Heart right ventricle (tissue), 16 donors: ENCODE measurements around the gene DNASE2. TPM values are rescaled to one million over a fixed set of nuclear protein-coding genes. Genes with fewer than 3 reads are reported as not detected.
A peak's percentile ranks its signal among the peaks of the same experiment; 100 is the strongest.

ENCODE experiments used
- ATAC-seq, 8 donors: fragments of 200-7000 bp; cut with Tn5 transposase; one replicate each; pipeline ENCODE4 v1.9.1; 2020; ENCODE audit warnings: mild to moderate bottlenecking in 8 of 8, moderate library complexity in 8 of 8, moderate number of reproducible peaks in 1 of 8
- DNase-seq, 2 donors: peaks; one replicate each; pipeline ENCODE4 v3.0.0-alpha.2; 2020
- H3K27ac ChIP-seq, 10 donors: fragments of 200-600 bp; sonication (generic) in 2 of 10; one replicate each; pipeline versions ENCODE4 v1.5.0 to v1.8.0; 2020 to 2022; ENCODE audit warnings: mild to moderate bottlenecking in 3 of 10
- H3K27me3 ChIP-seq, 7 donors: fragments of 200-600 bp; one replicate each; pipeline ENCODE4 v1.8.0; 2021 to 2022; ENCODE audit warnings: mild to moderate bottlenecking in 2 of 7
- H3K36me3 ChIP-seq, 9 donors: fragments of 200-600 bp; sonication (generic) in 1 of 9; one replicate each; pipeline versions ENCODE4 v1.5.0 to v1.8.0; 2020 to 2022; ENCODE audit warnings: mild to moderate bottlenecking in 2 of 9
- H3K4me1 ChIP-seq, 9 donors: fragments of 200-600 bp; sonication (generic) in 1 of 9; one replicate each; pipeline versions ENCODE4 v1.5.0 to v1.8.0; 2020 to 2022; ENCODE audit warnings: mild to moderate bottlenecking in 4 of 9
- H3K4me3 ChIP-seq, 10 donors: fragments of 200-600 bp; sonication (generic) in 2 of 10; one replicate each; pipeline versions ENCODE4 v1.5.0 to v1.8.0; 2020 to 2022; ENCODE audit warnings: mild to moderate bottlenecking in 7 of 10, moderate library complexity in 2 of 10
- H3K9me3 ChIP-seq, 11 donors: fragments of 200-600 bp in 10 of 11; sonication (generic) in 2 of 11; one replicate each; pipeline versions ENCODE4 v1.5.0 to v1.8.0; 2013 to 2022; ENCODE audit warnings: mild to moderate bottlenecking in 2 of 11, control low read depth in 1 of 11, moderate library complexity in 1 of 11
- CTCF ChIP-seq, 9 donors: fragments of 200-600 bp; sonication (generic) in 2 of 9; IDR thresholded peaks; one replicate each; pipeline versions ENCODE4 v1.5.0 to v1.8.0; 2021 to 2022; ENCODE audit warnings: antibody characterized with exemption in 9 of 9, mild to moderate bottlenecking in 5 of 9, moderate library complexity in 1 of 9
- WGBS, 2 donors: extraction: QIAGEN DNeasy Blood & Tissue Kit; methylation state at CpG; one replicate each; pipeline ENCODE4 v1.1.7; 2013; ENCODE audit warnings: inconsistent platforms in 1 of 2; 5-methylcytosine and 5-hydroxymethylcytosine counted together
- intact Hi-C, 10 donors: fragments of 100-400 bp; cut with DNase I; formaldehyde crosslinking; loops; one replicate each; pipeline versions ENCODE4 v1.11.1 to v1.14.2; 2022
- long read RNA-seq, 3 donors: library from polyadenylated mRNA; unstranded; transcript quantifications; one replicate each; pipeline ENCODE4 v2.0.0, GENCODE V29; 2020 to 2021
- polyA plus RNA-seq, 2 donors: library from polyadenylated mRNA; stranded (reverse); fragments of 200-250 nt; gene quantifications; one replicate each; pipeline ENCODE4 v1.2.3, GENCODE V29; 2013
- total RNA-seq, 10 donors: library from RNA; stranded (reverse); fragmentation: NEBNext Ultra II Directional in 3 of 10; extraction: Animal tissue kit (Norgen Biotek cat#: 25700) in 3 of 10; gene quantifications; one replicate each; pipeline versions ENCODE4 v1.2.1 to v1.2.4, GENCODE V29; 2021 to 2023
- donor health status: Arrhythmogenic right ventricular cardiomyopathy.
- donor health status: ischemic (EF 13 %, LVEDD 7.1; RV severe dilation, severe dysfunction).
- donor health status: healthy with polysubstance abuse.
- donor health status: DM: no; HTN: yes; CAD: no.
- donor health status: DM: no; HTN: no; CAD: no.
- donor health status: ischemic (EF 25% LVEDD 6.9; RV normal size, moderate dysfunction).
- donor health status: ischemic (EF 25% LVEDD 5.7; RV mildly dilated, moderate dysfunction).
- donor health status: healthy.
- donor health status: DM: yes; HTN: yes; CAD: no.
- donor health status: Ischemic cardiomyopathy.
- donor health status: ischemic (EF 35%, LVEDD 5.7; RV mildly dilated, moderate dysfunction).
- donor health status: nonischemic (EF 11% LVEDD 7.7; RV severe dilation, severe dysfunction).
- donor health status: DM: yes; HTN: yes; CAD: no.
- donor health status: PGD.
- donor health status: ischemic (EF 29% LVEDD 5.4; RV normal size, mild dysfunction).
- donor health status: nonischemic (EF 23%, LVEDD 6.1; RV moderate dilation, normal function).

The DNASE2 gene
- 10 to 100 TPM; 16.9 to 34.9 (median 19.9) TPM for total RNA-seq
- 10 to 100 TPM; 10.5 to 25.6 TPM for polyA plus RNA-seq
- long read RNA-seq, donor 1, transcript DNASE2-201 (6 exons, 1,955 nt), result major isoform, 19 of 40 reads
- long read RNA-seq, donor 1, partial matches to known transcripts, result 17 of 40 reads
- long read RNA-seq, donor 1, other reads (novel, unspliced or antisense), result 1 of 40 reads
- long read RNA-seq, donor 2, transcript DNASE2-201 (6 exons, 1,955 nt), result major isoform, 13 of 27 reads
- long read RNA-seq, donor 2, transcript DNASE2-203 (2 exons, 727 nt), result minor isoform, 5 of 27 reads
- long read RNA-seq, donor 2, partial matches to known transcripts, result 8 of 27 reads
- long read RNA-seq, donor 2, other reads (novel, unspliced or antisense), result 1 of 27 reads
- long read RNA-seq, donor 3, transcript DNASE2-201 (6 exons, 1,955 nt), result major isoform, 48 of 86 reads
- long read RNA-seq, donor 3, partial matches to known transcripts, result 36 of 86 reads
- long read RNA-seq, donor 3, other reads (novel, unspliced or antisense), result 2 of 86 reads

DNA sequence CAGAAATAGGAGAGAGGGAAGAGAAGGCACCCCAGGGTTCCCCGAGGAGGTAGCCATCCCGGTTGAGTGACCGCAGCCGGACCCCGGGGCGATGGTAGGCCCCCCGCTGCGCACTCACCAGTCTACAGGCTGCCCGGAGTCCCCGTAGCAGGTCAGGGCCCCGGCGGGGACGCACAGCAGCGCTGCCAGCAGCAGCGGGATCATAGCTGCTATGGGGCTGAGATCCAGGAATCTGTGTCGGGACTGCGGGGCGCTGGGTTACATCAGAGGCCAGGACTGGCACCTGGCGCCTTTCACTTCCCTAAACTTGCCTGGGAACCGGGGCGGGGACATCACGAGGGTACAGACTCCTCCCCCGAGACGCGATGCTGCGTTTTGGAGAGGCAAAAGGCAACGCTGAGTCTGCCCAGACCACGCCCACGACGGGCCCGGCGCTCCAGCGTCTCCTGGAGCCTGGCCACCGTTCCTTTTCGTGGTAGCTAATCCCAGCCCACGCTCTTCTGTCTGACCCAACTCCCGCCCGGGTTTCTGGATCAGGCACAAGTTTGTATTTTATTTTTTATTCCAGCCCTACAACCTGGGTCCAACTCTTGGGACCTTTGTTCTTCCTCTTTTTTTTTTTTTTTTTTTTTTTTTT lies at the start of gene DNASE2:
DNASE2 (minus strand) TSS at position 278 of the 637 bp plus-strand sequence; CDS start at position 204, 74 bp downstream.
- 0 to 1% methylated on average over 38 of the region's 38 CpGs for WGBS, 2 donors
- TF ChIP-seq CTCF (IDR thresholded peaks at IDR 0.05), result no peak
- H3K4me3 ChIP-seq, result peak within 1 kb of the TSS; percentile 62 to 85 (median 74)

GRCh38 chr19:12930002-12930645 lies 48.9 kb upstream of the DNASE2 start:
- Histone ChIP-seq H3K9me3 (no peaks in the 10 kb centered on the region), H3K4me1 (peaks cover 0 to 22% (median 14%) of the 10 kb centered on the region in 9 donors), H3K27me3 (no peaks in the 10 kb centered on the region), H3K36me3 (peaks cover 0 to 66% (median 43%) of the 10 kb centered on the region in 9 donors), H3K4me3 (no peak overlapping the region), H3K27ac (no peak overlapping the region)
- ATAC-seq, result no peak
- intact Hi-C loops, result no loop called here
- 90 to 94% methylated on average over 19 of the region's 19 CpGs for WGBS, 2 donors
- DNase-seq, result no peak
- no peak for TF ChIP-seq CTCF (IDR thresholded peaks at IDR 0.05)

More for the DNA sequence above, at the start of gene DNASE2:
- ATAC-seq, result peak; percentile 92 to 97 (median 96)
- intact Hi-C loops, result loop anchor here in 2 of 10 donors (10.0 kb wide), 1 partner anchor 84 kb away; the partner anchor contains the start of gene DAND5 (in 2 of the 2)
- Histone ChIP-seq H3K9me3 (peaks cover 0 to 15% (median 0%) of the 10 kb centered on the region in 11 donors), H3K27ac (peak within 1 kb of the TSS; percentile 67 to 93 (median 86)), H3K36me3 (peaks cover 0 to 29% (median 17%) of the 10 kb centered on the region in 9 donors), H3K27me3 (peaks cover 0 to 36% (median 27%) of the 10 kb centered on the region in 7 donors), H3K4me1 (peaks cover 10 to 55% (median 24%) of the 10 kb centered on the region in 9 donors)
- DNase-seq, result peak; percentile 95 to 96

DNA sequence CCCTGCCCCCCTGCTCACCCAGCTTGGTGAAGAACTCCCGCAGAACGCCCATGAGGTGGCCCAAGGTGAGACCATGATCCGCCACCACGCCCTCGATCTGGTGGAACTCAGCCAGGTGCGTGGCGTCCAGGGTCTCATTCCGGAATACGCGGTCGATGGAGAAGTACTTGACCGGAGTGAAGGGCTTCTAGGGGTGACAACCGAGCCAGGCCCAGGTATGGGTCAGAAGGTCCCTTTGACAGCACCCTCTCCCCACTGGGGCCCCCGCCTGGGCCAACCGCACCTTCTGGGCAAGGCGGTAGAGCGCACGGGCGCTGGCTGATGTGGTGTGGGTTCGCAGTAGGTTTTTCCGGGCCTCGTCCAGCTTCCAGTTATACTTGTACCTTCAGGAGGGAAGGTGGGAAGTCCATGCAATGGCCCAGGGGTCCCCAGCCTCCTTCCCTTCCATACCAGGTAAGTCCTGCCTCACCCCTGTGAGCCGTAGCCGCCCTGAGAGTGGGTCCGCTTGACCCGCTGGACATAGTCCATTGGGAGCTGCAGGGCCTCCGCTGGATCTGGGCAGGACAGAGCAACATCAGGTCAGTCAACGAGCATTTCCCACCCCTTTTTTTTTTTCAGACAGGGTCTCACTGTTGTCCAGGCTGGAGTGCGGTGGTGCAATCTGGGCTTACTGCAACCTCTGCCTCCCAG lies 43.5 kb upstream of the DNASE2 start:
- intact Hi-C loops, result no loop called here
- no peak for DNase-seq
- ATAC-seq, result peak in 1 of 8 donors; percentile 11
- WGBS, 2 donors, result 96 to 97% methylated on average over 29 of the region's 29 CpGs
- Histone ChIP-seq H3K27me3 (no peaks in the 10 kb centered on the region), H3K9me3 (no peaks in the 10 kb centered on the region), H3K4me1 (no peaks in the 10 kb centered on the region), H3K4me3 (no peak overlapping the region), H3K36me3 (peaks cover 0 to 82% (median 69%) of the 10 kb centered on the region in 9 donors), H3K27ac (no peak overlapping the region)
- no peak for TF ChIP-seq CTCF (IDR thresholded peaks at IDR 0.05)
